ENCODE results near the gene MED31. TPM values are rescaled to one million over a fixed set of nuclear protein-coding genes. Genes with fewer than 3 reads are reported as not detected.

The MED31 gene
- total and polyA plus RNA-seq, 12 donors = 8.4 to 18.6 (median 14.6) TPM

- DNase-seq = no peak
- intact Hi-C loops (cut with DNase I) = loop anchor here in 1 of 10 donors (10.0 kb wide), 1 partner anchor 158 kb away; the partner anchor contains the start of gene TEKT1
- TF ChIP-seq, protein P1, sequence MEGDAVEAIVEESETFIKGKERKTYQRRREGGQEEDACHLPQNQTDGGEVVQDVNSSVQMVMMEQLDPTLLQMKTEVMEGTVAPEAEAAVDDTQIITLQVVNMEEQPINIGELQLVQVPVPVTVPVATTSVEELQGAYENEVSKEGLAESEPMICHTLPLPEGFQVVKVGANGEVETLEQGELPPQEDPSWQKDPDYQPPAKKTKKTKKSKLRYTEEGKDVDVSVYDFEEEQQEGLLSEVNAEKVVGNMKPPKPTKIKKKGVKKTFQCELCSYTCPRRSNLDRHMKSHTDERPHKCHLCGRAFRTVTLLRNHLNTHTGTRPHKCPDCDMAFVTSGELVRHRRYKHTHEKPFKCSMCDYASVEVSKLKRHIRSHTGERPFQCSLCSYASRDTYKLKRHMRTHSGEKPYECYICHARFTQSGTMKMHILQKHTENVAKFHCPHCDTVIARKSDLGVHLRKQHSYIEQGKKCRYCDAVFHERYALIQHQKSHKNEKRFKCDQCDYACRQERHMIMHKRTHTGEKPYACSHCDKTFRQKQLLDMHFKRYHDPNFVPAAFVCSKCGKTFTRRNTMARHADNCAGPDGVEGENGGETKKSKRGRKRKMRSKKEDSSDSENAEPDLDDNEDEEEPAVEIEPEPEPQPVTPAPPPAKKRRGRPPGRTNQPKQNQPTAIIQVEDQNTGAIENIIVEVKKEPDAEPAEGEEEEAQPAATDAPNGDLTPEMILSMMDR (IDR thresholded peaks at IDR 0.05) = no peak
- no peak for ATAC-seq
- Histone ChIP-seq H3K36me3 (no peaks in the 10 kb centered on the region), H3K4me3 (no peak overlapping the region), H3K27ac (no peak overlapping the region), H3K27me3 (peaks cover 4 to 46% (median 24%) of the 10 kb centered on the region in 7 donors), H3K4me1 (no peaks in the 10 kb centered on the region), H3K9me3 (no peaks in the 10 kb centered on the region)
- 65 to 66% methylated on average over 16 of the region's 16 CpGs for WGBS, 2 donors
Measured at GRCh38 chr17:6677158-6677831, 25.9 kb upstream of the MED31 start.

- H3K27ac ChIP-seq = no peak overlapping the region
- H3K36me3 ChIP-seq = no peaks in the 10 kb centered on the region
- WGBS, 2 donors = 68 to 72% methylated on average over 6 of the region's 6 CpGs
- DNase-seq = no peak
- H3K4me1 ChIP-seq = no peaks in the 10 kb centered on the region
- intact Hi-C loops (cut with DNase I) = loop anchor here in 1 of 10 donors (10.0 kb wide), 1 partner anchor 158 kb away; the partner anchor contains the start of gene TEKT1
- H3K9me3 ChIP-seq = no peaks in the 10 kb centered on the region
- H3K4me3 ChIP-seq = no peak overlapping the region
- H3K27me3 ChIP-seq = peaks cover 4 to 42% (median 23%) of the 10 kb centered on the region in 7 donors
- ATAC-seq = no peak
- TF ChIP-seq, protein P1 (IDR thresholded peaks at IDR 0.05) = no peak
Measured at GRCh38 chr17:6676802-6677157, 25.4 kb upstream of the MED31 start.

GRCh38 chr17:6675201-6675825 is 23.9 kb upstream of the MED31 start:
- intact Hi-C loops (cut with DNase I) = loop anchor here in 1 of 10 donors (10.0 kb wide), 1 partner anchor 159 kb away; the partner anchor contains the start of gene TEKT1
- Histone ChIP-seq H3K27me3 (peaks cover 4 to 44% (median 32%) of the 10 kb centered on the region in 7 donors), H3K4me1 (no peaks in the 10 kb centered on the region), H3K9me3 (no peaks in the 10 kb centered on the region), H3K4me3 (no peak overlapping the region), H3K36me3 (no peaks in the 10 kb centered on the region), H3K27ac (no peak overlapping the region)
- ATAC-seq (no peak), DNase-seq (no peak)
- whole genome bisulfite sequencing, 2 donors = 71% methylated on average over 11 of the region's 11 CpGs
- TF ChIP-seq, protein P1 (IDR thresholded peaks at IDR 0.05) = no peak

DNA sequence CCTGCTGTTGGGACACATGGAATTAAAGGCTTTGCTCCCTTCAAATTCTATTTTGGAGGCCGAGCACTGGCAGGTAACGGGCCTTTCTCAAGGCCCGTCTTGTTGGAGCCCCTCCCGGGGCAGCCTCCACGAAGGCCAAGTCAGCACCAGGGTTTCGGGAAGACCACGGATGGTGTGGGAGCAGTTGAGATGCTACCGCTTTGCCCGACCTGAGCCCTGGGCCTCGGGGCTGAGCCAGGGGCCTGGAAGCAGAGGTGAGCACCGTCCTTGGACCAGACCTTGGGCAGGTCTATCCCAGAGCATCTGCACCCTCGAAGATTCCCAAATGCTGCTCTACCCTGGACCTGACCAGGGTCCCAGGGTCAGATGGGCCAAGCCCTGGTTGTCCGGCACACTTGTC is 23.2 kb upstream of the MED31 start:
- Histone ChIP-seq H3K4me3 (no peak overlapping the region), H3K27me3 (peaks cover 4 to 48% (median 34%) of the 10 kb centered on the region in 7 donors), H3K4me1 (no peaks in the 10 kb centered on the region), H3K27ac (no peak overlapping the region), H3K36me3 (no peaks in the 10 kb centered on the region), H3K9me3 (no peaks in the 10 kb centered on the region)
- 92 to 93% methylated on average over 13 of the region's 13 CpGs for WGBS, 2 donors
- TF ChIP-seq, protein P1 (IDR thresholded peaks at IDR 0.05) = no peak
- DNase-seq (no peak), ATAC-seq (no peak)
- intact Hi-C loops (cut with DNase I) = loop anchor here in 1 of 10 donors (10.0 kb wide), 1 partner anchor 160 kb away; the partner anchor contains the start of gene TEKT1
